ENCODE measurements around the gene BACE2. TPM values are rescaled to one million over a fixed set of nuclear protein-coding genes. Genes with fewer than 3 reads are reported as not detected.

Gene BACE2
- total RNA-seq, 1 experiment from 2014 or later, result not detected

DNA sequence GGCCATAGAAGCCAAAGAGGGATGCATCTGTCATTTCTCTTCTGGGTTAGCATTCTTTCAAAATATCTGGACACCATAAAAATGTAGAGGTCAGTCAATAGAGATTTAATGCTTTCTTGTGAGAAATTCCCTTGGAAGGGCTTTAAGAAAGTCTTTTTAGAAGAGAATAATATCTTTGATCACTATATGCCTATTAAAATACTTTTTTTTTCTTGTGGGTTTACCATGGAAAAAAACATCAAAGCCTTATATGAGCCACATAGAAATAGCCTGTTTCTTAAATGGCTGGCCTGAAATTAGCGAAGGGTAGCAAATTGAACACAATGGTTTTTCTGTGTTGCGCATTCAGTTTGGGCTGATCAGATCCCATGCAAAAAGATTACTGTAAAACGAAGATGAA, 36.8 kb downstream of the BACE2 start:
- Histone ChIP-seq H3K4me3 (ENCODE audit: low read length) (no peak overlapping the region), H3K4me2 (ENCODE audit: low read depth, low read length, poor library complexity, severe bottlenecking) (no peak overlapping the region), H3K27ac (ENCODE audit: low read length) (no peak overlapping the region), H3K9ac (ENCODE audit: low read length) (no peak overlapping the region), H4K20me1 (ENCODE audit: insufficient read depth, low read depth, low read length) (no peaks in the 10 kb centered on the region), H3K36me3 (ENCODE audit: insufficient read depth, low read length) (no peaks in the 10 kb centered on the region), H3K9me3 (ENCODE audit: low read length) (no peaks in the 10 kb centered on the region), H3K4me1 (ENCODE audit: low read length) (no peaks in the 10 kb centered on the region), H3K27me3 (ENCODE audit: low read length) (no peaks in the 10 kb centered on the region), H3K79me2 (ENCODE audit: low read length) (no peaks in the 10 kb centered on the region), H2AFZ (ENCODE audit: low read length) (no peak overlapping the region), H3K9me2 (replicated peaks; ENCODE audit: insufficient read depth, low read length) (no peaks in the 10 kb centered on the region)
- no peak for DNase-seq

GRCh38 chr21:41207401-41208375, 39.7 kb downstream of the BACE2 start:
- no peak overlapping the region for H3K4me3 ChIP-seq (ENCODE audit: low read length)
- no peak overlapping the region for H3K27ac ChIP-seq (ENCODE audit: low read length)
- no peaks in the 10 kb centered on the region for H3K4me1 ChIP-seq (ENCODE audit: low read length)
- no peaks in the 10 kb centered on the region for H3K9me3 ChIP-seq (ENCODE audit: low read length)
- no peaks in the 10 kb centered on the region for H3K36me3 ChIP-seq (ENCODE audit: insufficient read depth, low read length)
- H2AFZ ChIP-seq (ENCODE audit: low read length), result no peak overlapping the region
- H3K9ac ChIP-seq (ENCODE audit: low read length), result no peak overlapping the region
- no peak for DNase-seq
- H3K27me3 ChIP-seq (ENCODE audit: low read length), result no peaks in the 10 kb centered on the region
- H3K79me2 ChIP-seq (ENCODE audit: low read length), result no peaks in the 10 kb centered on the region
- no peaks in the 10 kb centered on the region for H4K20me1 ChIP-seq (ENCODE audit: insufficient read depth, low read depth, low read length)
- H3K9me2 ChIP-seq (replicated peaks; ENCODE audit: insufficient read depth, low read length), result no peaks in the 10 kb centered on the region
- no peak overlapping the region for H3K4me2 ChIP-seq (ENCODE audit: low read depth, low read length, poor library complexity, severe bottlenecking)

DNA sequence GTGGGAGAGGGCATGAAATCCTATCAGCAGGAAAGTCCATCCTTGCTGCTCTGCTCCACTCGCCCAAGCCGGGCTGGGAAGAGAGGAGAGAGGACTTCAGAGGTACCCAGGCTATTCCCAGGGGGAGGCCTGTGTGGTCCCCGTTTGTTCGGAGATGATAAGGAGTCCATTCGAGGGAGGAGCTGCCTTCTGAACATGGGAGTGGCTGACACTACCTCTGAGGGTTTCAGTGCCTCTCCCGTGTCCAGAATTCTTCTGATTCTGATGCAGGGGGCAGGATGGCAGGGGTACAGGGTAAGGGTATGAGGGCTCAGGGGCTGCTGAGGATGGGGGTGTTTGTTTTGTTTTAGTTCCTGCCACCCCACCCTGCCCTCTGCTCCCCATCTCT, 40.4 kb downstream of the BACE2 start:
- Histone ChIP-seq H4K20me1 (ENCODE audit: insufficient read depth, low read depth, low read length) (no peaks in the 10 kb centered on the region), H3K79me2 (ENCODE audit: low read length) (no peaks in the 10 kb centered on the region), H3K36me3 (ENCODE audit: insufficient read depth, low read length) (no peaks in the 10 kb centered on the region), H2AFZ (ENCODE audit: low read length) (no peak overlapping the region), H3K4me3 (ENCODE audit: low read length) (no peak overlapping the region), H3K9ac (ENCODE audit: low read length) (no peak overlapping the region), H3K4me1 (ENCODE audit: low read length) (no peaks in the 10 kb centered on the region), H3K9me3 (ENCODE audit: low read length) (no peaks in the 10 kb centered on the region), H3K4me2 (ENCODE audit: low read depth, low read length, poor library complexity, severe bottlenecking) (no peak overlapping the region), H3K27me3 (ENCODE audit: low read length) (no peaks in the 10 kb centered on the region), H3K27ac (ENCODE audit: low read length) (no peak overlapping the region), H3K9me2 (replicated peaks; ENCODE audit: insufficient read depth, low read length) (no peaks in the 10 kb centered on the region)
- DNase-seq, result no peak

DNA sequence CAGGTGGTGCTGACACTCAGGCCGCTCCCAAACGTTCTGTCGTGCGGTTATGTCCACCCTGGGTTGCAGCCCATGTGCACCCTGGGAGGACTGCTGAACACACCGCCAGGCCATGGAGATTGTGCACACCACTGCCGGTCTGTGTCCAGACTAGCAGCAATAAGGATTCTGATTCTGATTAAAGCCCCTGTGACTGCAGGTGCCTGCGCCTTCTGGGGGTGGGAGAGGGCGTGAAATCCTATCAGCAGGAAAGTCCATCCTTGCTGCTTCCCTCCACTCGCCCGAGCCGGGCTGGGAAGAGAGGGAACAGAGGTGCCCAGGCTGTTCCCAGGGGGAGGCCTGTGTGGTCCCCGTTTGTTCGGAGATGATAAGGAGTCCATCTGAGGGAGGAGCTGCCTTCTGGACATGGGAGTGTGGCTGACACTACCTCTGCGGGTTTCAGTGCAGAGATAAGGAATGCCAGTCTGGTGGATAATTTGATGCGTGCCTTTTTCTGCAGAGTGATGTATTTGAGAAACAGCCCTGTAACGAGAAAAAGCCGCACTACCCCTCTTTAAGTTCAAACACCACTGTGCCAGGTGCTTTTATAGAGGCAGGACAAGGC, 41.2 kb downstream of the BACE2 start:
- no peak overlapping the region for H3K9ac ChIP-seq (ENCODE audit: low read length)
- H3K9me2 ChIP-seq (replicated peaks; ENCODE audit: insufficient read depth, low read length), result no peaks in the 10 kb centered on the region
- H3K4me1 ChIP-seq (ENCODE audit: low read length), result no peaks in the 10 kb centered on the region
- no peak overlapping the region for H3K4me3 ChIP-seq (ENCODE audit: low read length)
- H3K79me2 ChIP-seq (ENCODE audit: low read length), result no peaks in the 10 kb centered on the region
- H3K9me3 ChIP-seq (ENCODE audit: low read length), result no peaks in the 10 kb centered on the region
- no peaks in the 10 kb centered on the region for H3K36me3 ChIP-seq (ENCODE audit: insufficient read depth, low read length)
- DNase-seq, result no peak
- H2AFZ ChIP-seq (ENCODE audit: low read length), result no peak overlapping the region
- H3K27me3 ChIP-seq (ENCODE audit: low read length), result no peaks in the 10 kb centered on the region
- no peaks in the 10 kb centered on the region for H4K20me1 ChIP-seq (ENCODE audit: insufficient read depth, low read depth, low read length)
- no peak overlapping the region for H3K4me2 ChIP-seq (ENCODE audit: low read depth, low read length, poor library complexity, severe bottlenecking)
- H3K27ac ChIP-seq (ENCODE audit: low read length), result no peak overlapping the region

DNA sequence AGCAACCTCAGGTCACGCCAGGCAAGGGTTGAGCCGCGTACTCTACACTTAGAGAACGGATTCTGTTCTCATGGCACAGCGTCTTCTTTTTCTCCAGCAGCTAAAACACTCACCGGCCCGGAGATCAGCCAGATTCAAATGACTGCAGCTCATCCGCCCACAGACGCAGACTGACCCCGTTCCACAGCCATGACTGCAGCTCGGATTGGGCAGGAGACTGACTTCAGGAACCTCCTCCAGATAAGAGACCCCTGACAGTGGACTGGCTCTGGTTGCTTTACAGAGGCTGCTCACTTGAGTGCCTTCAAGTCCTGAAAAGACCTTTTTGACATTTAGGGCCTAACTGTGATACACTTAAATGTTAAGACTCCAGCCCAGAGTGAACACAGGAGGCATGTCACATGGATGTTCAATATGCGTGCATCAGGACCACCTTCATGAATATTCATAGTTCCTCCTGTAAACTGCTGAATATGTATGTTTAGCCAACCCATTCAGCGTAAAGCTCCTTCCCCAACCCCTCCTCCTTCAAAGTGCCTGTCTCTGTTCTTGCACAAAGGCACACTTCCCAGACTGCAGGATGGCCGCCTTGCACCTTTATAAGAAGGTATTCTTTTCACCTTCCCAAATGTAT, 42.6 kb downstream of the BACE2 start:
- no peaks in the 10 kb centered on the region for H3K27me3 ChIP-seq (ENCODE audit: low read length)
- no peak overlapping the region for H3K4me2 ChIP-seq (ENCODE audit: low read depth, low read length, poor library complexity, severe bottlenecking)
- no peaks in the 10 kb centered on the region for H4K20me1 ChIP-seq (ENCODE audit: insufficient read depth, low read depth, low read length)
- DNase-seq, result no peak
- H3K9ac ChIP-seq (ENCODE audit: low read length), result no peak overlapping the region
- no peak overlapping the region for H2AFZ ChIP-seq (ENCODE audit: low read length)
- no peak overlapping the region for H3K4me3 ChIP-seq (ENCODE audit: low read length)
- H3K36me3 ChIP-seq (ENCODE audit: insufficient read depth, low read length), result no peaks in the 10 kb centered on the region
- no peaks in the 10 kb centered on the region for H3K9me3 ChIP-seq (ENCODE audit: low read length)
- no peaks in the 10 kb centered on the region for H3K9me2 ChIP-seq (replicated peaks; ENCODE audit: insufficient read depth, low read length)
- H3K4me1 ChIP-seq (ENCODE audit: low read length), result no peaks in the 10 kb centered on the region
- H3K27ac ChIP-seq (ENCODE audit: low read length), result no peak overlapping the region
- no peaks in the 10 kb centered on the region for H3K79me2 ChIP-seq (ENCODE audit: low read length)

DNA sequence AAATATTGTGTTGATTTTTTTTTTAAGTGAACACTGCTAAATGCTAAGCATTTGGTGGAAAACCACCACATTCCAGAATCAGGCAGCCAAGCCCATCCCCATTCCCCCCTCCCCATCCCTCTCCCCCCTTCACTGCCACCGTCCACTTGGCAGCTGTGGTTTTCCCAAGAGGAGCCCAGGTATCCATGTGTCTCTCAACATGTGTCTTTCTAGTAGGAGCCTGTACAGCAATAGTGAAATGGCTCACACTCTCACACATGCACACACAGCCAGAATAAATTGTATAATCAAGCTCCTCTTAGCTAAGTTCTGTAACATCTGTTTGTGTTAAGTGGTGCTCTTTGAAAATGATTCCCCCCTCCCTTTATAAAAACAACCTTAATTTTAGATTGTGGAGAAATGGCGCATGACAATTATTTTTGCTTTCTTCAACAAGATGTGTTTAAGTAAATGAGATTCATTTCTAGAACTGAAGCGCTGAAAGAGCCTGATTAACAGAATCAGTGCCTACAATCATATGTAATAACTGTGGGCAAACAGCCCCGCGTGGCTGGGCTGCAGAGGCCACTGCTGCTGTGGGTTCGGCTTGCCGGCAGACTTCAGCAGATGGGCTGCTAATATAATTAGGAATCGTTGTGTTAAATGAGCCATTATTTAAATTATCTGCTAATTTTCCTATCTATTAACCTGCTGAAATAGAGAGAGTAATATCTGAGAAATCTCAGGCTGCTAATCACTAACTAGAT, 43.3 kb downstream of the BACE2 start:
- DNase-seq, result no peak
- no peak overlapping the region for H3K9ac ChIP-seq (ENCODE audit: low read length)
- H2AFZ ChIP-seq (ENCODE audit: low read length), result no peak overlapping the region
- H3K27ac ChIP-seq (ENCODE audit: low read length), result no peak overlapping the region
- H3K9me2 ChIP-seq (replicated peaks; ENCODE audit: insufficient read depth, low read length), result no peaks in the 10 kb centered on the region
- H3K79me2 ChIP-seq (ENCODE audit: low read length), result no peaks in the 10 kb centered on the region
- H3K4me2 ChIP-seq (ENCODE audit: low read depth, low read length, poor library complexity, severe bottlenecking), result no peak overlapping the region
- H3K9me3 ChIP-seq (ENCODE audit: low read length), result no peaks in the 10 kb centered on the region
- H3K4me1 ChIP-seq (ENCODE audit: low read length), result no peaks in the 10 kb centered on the region
- no peaks in the 10 kb centered on the region for H4K20me1 ChIP-seq (ENCODE audit: insufficient read depth, low read depth, low read length)
- H3K4me3 ChIP-seq (ENCODE audit: low read length), result no peak overlapping the region
- no peaks in the 10 kb centered on the region for H3K36me3 ChIP-seq (ENCODE audit: insufficient read depth, low read length)
- no peaks in the 10 kb centered on the region for H3K27me3 ChIP-seq (ENCODE audit: low read length)

DNA sequence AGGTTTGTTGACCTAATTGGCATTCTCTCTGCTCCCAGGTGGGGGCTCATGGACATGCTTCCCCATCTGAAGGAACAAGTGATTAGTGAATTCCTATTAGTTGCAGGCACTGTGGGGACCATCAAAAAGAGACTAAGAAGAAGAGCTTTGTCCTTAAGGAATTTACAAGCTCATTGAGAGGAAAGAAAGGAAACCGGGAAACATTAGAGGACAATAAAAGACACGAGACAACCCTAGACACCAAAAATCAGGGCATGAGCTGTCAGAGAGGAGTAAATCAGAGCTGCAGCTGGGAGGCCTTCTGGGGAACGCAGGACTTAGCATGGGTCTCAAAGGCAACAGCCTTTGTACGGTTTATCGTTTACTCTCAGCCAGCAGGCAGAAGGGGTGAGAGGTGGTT, 45.1 kb downstream of the BACE2 start:
- H3K9me2 ChIP-seq (replicated peaks; ENCODE audit: insufficient read depth, low read length), result no peaks in the 10 kb centered on the region
- no peak overlapping the region for H3K9ac ChIP-seq (ENCODE audit: low read length)
- no peaks in the 10 kb centered on the region for H3K4me1 ChIP-seq (ENCODE audit: low read length)
- H3K4me3 ChIP-seq (ENCODE audit: low read length), result no peak overlapping the region
- H3K27ac ChIP-seq (ENCODE audit: low read length), result no peak overlapping the region
- H2AFZ ChIP-seq (ENCODE audit: low read length), result no peak overlapping the region
- no peak for DNase-seq
- H3K79me2 ChIP-seq (ENCODE audit: low read length), result no peaks in the 10 kb centered on the region
- no peaks in the 10 kb centered on the region for H4K20me1 ChIP-seq (ENCODE audit: insufficient read depth, low read depth, low read length)
- no peaks in the 10 kb centered on the region for H3K36me3 ChIP-seq (ENCODE audit: insufficient read depth, low read length)
- H3K4me2 ChIP-seq (ENCODE audit: low read depth, low read length, poor library complexity, severe bottlenecking), result no peak overlapping the region
- no peaks in the 10 kb centered on the region for H3K27me3 ChIP-seq (ENCODE audit: low read length)
- no peaks in the 10 kb centered on the region for H3K9me3 ChIP-seq (ENCODE audit: low read length)

Data from Karpas-422 (cell line).